ENCODE results near the gene TIMELESS.

DNA sequence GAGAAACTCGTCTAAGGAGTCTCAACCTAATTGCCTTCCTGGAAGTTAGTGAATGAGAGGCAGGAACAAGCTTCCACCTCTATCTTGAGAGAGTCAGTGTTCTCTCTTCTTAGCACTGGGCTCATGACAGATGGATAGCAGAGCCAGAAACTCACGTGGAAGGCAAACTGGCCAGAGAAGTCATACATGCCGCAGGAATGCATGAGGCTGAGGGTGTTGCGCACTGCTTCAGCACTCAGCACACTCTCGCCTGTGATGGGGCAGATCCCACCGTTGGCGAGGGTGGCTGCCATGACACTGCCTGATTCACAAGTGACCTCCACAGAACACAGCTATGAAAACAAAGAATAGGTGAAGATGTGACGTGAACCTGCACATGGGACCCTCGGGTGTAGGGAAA is 25.2 kb upstream of the TIMELESS start:
- TF ChIP-seq POLR2AphosphoS5 (IDR thresholded peaks at IDR 0.05; ENCODE audit: low read depth, low read length), result no peak
- TF ChIP-seq, protein P1, sequence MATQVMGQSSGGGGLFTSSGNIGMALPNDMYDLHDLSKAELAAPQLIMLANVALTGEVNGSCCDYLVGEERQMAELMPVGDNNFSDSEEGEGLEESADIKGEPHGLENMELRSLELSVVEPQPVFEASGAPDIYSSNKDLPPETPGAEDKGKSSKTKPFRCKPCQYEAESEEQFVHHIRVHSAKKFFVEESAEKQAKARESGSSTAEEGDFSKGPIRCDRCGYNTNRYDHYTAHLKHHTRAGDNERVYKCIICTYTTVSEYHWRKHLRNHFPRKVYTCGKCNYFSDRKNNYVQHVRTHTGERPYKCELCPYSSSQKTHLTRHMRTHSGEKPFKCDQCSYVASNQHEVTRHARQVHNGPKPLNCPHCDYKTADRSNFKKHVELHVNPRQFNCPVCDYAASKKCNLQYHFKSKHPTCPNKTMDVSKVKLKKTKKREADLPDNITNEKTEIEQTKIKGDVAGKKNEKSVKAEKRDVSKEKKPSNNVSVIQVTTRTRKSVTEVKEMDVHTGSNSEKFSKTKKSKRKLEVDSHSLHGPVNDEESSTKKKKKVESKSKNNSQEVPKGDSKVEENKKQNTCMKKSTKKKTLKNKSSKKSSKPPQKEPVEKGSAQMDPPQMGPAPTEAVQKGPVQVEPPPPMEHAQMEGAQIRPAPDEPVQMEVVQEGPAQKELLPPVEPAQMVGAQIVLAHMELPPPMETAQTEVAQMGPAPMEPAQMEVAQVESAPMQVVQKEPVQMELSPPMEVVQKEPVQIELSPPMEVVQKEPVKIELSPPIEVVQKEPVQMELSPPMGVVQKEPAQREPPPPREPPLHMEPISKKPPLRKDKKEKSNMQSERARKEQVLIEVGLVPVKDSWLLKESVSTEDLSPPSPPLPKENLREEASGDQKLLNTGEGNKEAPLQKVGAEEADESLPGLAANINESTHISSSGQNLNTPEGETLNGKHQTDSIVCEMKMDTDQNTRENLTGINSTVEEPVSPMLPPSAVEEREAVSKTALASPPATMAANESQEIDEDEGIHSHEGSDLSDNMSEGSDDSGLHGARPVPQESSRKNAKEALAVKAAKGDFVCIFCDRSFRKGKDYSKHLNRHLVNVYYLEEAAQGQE (IDR thresholded peaks at IDR 0.05; ENCODE audit: insufficient read depth in 1 of 2, low read depth in 2 of 2, low read length in 2 of 2), result no peak
